Measurements from ENCODE around the gene CATSPERZ.

GRCh38 chr11:64305691-64306562, 5.8 kb downstream of the CATSPERZ start:
- peak; percentile 58 for TF ChIP-seq CTCF (IDR thresholded peaks at IDR 0.05)
- TF ChIP-seq ZFX (IDR thresholded peaks at IDR 0.05; ENCODE audit: borderline replicate concordance), result no peak

All from 22Rv1 (cell line).